AML-193 (cell line): Measurements from ENCODE around the gene ECE2.
"Not testable (repeated sequence)": the region's sequence is repeated elsewhere in the genome, so short reads cannot be mapped to it uniquely, and the experiment has no call there.

Source experiments
- DNase-seq, 2 experiments: peaks; one replicate each; lab custom pipeline; 2025; lab: John Stamatoyannopoulos, UW

Gene ECE2

DNA sequence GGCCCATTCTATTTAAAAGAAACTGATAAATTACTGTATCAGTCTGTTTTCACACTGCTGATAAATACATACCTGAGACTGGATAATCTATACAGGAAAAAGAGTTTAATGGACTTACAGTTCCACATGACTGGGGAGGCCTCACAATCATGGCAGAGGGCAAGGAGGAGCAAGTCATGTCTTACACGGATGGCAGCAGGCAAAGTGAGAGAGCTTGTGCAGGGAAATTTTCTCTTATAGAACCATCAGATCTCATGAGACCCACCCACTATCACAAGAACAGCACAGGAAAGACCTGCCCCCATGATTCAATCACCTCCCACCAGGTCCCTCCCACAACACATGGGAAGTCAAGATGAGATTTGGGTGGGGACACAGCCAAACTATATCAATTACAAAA lies 8.6 kb upstream of the ECE2 start:
- not testable (repeated sequence) for DNase-seq

DNA sequence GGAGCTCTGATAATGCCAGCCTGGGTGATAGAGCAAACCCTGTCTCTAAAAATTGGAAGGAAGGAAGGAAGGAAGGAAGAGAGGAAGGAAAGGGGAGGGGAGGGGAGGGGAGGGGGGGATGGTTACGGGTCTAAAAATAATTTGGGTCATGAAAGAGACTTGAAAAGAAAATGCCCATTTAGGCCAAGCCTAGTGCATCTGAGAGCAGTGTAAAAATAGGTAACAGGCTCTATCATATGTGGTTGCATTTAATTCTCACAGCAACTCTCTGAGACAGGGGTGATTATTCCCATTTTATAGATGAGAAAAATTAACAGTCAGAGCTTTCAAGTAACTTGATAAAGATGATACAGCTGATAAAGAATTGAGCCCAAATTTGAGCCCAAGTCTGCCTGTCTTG lies 3.6 kb upstream of the ECE2 start:
- no peak for DNase-seq

DNA sequence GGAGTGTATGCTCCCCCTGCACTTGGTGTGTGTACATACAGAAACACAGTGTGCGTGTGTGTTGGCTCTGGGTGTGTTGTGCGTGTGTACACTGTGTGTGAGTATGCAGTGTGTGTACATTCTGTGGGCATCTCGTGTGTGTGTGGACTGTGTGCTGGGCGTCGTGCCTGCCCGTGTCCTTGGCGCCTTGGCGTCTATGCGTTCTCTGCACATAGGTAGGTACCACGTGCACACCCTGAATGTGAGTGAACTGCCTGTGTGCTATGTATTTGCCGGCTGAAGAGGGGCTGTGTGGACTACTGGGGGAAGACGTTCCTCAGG lies 481 bp upstream of the ECE2 start:
- no peak for DNase-seq

DNA sequence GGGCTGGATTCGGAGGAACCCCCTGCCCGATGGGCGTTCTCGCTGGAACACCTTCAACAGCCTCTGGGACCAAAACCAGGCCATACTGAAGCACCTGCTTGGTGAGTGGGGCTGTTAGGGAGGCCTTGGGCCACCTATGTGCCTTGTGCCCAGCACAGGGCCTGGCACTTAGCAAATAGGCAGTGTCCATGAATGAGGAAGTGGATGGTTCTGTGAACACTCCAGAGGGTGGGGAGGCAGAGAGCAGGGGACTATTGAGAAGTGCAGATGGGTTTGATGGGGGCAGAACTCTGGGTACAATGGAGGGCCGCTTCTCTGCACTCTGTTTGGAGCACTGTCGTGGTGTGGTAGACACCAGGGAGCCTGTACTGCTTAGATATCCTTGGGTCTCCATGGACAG lies 1.5 kb downstream of the ECE2 start:
- DNase-seq = no peak

DNA sequence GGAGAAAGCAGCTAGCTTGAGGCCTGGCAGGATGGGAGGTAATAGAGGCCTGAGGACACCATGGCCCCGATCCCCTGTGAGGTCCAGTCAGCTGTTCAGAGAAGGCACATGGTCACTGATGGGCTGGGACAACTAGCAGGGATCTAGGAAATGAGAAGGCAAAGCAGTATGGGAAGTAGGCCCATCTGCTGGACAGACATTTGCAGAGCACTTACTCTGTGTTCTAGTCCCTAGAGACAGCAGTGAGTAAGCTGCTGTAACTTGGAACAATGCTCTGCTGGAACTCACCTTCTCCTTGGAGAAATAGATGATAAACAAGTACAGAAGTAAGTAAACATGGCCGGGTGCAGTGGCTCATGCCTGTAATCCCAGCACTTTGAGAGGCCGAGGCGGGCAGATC lies 7.1 kb downstream of the ECE2 start:
- DNase-seq = no peak

DNA sequence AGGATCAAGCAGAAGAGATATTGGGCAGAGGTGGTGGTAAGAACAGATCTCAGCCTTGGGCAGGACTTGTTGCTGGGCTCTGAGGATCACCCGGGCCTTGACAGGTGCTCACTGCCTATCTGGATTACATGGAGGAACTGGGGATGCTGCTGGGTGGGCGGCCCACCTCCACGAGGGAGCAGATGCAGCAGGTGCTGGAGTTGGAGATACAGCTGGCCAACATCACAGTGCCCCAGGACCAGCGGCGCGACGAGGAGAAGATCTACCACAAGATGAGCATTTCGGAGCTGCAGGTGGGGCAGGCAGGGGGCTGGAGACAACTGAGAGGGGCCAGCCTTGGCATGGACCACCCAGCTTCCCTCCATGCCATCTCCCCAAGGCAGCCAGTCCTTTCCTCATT lies 7.9 kb downstream of the ECE2 start:
- DNase-seq = no peak

DNA sequence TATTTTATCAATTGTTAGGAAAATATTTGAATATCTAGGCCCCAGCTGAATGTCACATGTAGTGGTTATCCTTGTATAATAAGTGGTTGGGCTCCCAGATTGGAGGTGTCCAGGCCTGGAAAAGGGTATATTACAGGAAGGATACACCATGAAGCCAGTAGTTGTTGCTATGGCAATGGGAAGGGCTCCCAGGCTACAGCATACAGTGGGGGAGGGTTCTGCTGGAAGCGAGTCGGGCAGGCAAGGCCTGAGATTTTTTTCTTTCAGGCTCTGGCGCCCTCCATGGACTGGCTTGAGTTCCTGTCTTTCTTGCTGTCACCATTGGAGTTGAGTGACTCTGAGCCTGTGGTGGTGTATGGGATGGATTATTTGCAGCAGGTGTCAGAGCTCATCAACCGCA lies 8.9 kb downstream of the ECE2 start:
- DNase-seq = peak; percentile 69 to 72

DNA sequence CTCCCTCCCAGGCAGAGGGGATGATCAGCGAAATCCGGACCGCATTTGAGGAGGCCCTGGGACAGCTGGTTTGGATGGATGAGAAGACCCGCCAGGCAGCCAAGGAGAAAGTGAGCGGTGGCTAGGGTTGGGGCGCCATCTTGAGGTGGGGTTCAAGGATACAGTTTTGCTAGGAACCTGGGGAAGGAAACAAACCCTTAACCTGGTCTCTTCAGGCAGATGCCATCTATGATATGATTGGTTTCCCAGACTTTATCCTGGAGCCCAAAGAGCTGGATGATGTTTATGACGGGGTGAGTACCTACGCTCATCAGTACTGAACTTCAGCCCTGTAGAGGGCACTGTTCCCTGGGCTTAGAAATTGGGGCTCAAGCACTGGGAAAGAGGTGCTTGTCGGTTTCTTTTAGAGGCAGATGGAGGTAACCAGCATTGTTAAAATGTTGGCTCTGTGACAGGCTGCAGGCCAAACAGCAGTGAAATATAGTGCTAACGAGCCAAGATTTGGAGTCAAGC lies 13.7 kb downstream of the ECE2 start:
- peak; percentile 70 to 73 for DNase-seq

DNA sequence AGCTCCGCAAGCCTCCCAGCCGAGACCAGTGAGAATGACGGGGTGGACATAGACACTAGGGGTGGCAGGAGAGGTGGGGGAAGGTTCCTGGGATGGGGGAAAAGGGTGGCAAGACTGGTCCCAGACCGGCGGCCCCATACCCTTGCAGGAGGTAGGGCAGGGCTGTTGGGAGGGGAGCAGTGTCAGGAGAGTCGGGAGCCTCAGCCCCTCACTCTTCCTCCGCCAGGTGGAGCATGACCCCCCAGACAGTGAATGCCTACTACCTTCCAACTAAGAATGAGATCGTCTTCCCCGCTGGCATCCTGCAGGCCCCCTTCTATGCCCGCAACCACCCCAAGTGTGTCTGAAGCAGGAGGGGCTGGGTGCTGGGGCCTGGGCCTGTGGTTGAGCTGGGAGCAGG lies 14.5 kb downstream of the ECE2 start:
- DNase-seq = no peak

DNA sequence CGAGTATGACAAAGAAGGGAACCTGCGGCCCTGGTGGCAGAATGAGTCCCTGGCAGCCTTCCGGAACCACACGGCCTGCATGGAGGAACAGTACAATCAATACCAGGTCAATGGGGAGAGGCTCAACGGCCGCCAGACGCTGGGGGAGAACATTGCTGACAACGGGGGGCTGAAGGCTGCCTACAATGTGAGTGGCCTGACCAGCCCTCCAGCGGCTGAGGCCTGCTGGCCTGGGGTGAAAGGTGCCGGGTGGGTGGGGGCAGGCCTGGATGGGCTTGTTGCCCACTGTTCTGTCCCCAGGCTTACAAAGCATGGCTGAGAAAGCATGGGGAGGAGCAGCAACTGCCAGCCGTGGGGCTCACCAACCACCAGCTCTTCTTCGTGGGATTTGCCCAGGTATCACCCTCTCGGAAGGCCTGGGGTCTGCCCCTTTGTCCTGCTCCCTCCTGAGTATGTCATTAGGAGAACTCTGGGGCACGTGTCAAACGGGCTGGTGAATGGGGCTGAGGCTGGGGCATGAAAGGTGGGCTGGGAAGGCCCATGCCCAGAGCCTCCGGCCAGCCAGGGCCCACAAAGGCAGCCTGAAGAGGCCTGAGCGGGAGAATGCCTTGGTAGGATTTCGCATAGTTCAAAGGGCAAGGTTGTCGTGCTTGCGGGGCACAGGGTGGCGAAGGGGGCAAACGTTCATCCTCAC lies 15.4 kb downstream of the ECE2 start:
- no peak for DNase-seq

DNA sequence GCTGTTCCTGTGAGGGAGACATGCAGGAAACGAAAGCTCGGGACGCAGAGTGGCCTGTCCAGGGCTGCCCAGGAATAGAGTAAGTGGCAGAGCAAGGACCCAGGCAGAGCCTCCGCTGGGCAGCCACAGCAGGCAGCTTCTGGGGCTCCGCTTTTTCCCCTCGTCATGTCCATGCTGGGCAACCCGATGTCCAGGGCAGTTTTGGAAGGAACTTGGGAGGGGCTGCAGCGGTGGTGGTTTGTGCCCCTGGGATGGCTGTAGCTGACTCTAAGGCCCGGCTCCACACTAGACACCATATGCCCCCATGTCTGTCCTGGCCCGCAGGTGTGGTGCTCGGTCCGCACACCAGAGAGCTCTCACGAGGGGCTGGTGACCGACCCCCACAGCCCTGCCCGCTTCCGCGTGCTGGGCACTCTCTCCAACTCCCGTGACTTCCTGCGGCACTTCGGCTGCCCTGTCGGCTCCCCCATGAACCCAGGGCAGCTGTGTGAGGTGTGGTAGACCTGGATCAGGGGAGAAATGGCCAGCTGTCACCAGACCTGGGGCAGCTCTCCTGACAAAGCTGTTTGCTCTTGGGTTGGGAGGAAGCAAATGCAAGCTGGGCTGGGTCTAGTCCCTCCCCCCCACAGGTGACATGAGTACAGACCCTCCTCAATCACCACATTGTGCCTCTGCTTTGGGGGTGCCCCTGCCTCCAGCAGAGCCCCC lies 16.1 kb downstream of the ECE2 start:
- DNase-seq = no peak

DNA sequence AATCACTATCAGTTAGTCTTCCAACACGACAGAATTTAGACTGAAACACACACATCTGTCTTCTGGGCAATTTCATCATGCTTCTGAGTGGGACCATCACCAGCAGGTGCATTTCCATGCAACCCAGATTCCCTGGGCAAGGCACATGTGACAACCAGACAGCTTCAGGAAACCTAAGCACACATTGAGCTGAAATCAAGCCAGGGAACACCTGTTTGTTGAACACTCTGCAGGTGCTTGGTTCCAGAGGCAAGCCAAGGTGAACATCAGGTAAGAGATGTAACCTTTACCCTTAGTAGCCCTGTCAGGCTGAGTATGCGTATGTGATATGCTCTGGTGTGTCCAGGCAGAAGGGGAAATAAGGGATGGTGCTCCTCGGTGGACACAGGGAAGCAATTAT lies 19.9 kb downstream of the ECE2 start:
- DNase-seq = no peak

DNA sequence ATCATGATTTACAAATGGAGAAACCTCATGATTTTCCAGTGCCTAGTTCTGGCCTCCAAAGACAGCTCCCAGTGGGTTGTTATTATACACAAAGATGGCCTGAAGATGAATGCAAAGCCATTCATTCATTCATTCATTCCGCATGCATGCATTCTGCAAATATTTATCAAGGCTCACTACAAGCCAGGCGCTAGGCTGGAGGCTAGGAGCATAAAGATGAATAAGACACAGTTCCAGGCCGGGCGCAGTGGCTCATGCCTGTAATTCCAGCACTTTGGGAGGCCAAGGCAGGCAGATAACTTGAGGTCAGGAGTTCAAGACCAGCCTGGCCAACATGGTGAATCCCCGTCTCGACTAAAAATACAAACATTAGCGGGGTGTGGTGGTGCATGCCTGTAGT lies 20.8 kb downstream of the ECE2 start:
- no peak for DNase-seq

DNA sequence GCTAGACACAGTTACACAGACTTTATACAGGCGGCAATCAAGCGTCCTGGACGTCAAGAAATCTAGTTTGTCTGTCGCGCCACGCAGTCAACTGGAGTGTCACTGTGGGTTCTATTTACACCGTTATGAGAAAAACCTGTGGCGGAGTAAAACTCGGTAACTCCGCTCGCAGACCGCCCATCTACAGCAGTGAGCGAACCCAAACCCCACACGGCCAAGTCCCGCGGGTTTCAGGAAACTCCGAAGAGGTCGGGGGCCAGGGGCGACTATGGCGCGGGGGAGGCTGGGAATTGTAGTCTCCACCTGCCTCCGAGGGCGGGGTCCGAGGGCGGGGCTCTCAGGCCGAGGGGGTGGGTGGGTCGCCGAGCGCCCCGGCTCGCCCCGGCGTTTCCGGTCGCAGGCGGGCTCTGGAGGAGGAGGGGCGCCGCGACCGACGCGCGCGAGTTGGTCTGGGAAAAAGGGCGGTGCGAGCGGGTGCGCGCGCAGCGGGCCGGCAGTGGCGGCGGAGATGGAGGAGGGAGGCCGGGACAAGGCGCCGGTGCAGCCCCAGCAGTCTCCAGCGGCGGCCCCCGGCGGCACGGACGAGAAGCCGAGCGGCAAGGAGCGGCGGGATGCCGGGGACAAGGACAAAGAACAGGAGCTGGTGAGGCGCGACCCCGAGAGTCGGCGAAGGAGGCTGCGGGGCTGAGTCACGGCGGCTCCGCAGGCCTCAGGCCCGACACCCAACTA lies 23.1 kb downstream of the ECE2 start, which contains the start of gene PSMD2:
TSS of gene PSMD2 (plus strand) at position 483 of the 729 bp plus-strand sequence. CDS start at position 509, 26 bp downstream.
- peak; percentile 95 to 96 for DNase-seq

DNA sequence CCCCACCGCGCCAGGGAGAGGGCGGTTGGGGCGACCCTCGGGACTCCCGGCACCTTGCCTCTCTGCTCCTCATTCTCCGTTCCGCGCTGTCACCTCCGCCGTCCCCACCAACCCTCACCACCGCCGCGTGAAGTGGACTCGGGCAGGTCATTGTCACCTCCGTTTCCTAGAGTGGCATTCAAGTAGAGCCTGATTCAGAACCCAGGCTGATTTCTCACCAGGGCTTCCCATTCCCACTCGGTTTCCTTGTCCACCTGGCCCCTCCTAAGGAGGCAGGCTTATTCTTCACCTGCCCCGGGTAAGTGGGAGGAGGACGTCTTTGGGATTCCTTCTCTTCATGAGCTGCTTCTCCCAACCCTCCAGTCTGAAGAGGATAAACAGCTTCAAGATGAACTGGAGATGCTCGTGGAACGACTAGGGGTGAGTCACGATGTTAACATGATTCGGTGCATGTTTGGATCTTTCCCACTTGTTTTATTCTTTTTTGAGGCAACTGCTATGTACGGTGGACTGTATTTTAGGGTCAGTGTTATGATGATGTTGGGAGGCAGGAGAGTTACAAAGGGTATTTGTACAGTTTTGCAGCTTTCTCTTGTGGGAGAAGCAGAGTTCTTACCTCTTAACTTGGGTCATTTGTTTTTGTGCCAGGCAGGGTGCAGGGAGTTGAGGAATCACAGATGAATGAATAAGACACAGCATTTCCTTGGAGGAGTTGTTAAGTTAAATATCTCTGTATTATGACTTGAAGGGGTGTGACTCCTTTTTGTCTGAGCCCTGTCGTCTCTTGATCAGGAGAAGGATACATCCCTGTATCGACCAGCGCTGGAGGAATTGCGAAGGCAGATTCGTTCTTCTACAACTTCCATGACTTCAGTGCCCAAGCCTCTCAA lies 23.9 kb downstream of the ECE2 start:
- DNase-seq = no peak

DNA sequence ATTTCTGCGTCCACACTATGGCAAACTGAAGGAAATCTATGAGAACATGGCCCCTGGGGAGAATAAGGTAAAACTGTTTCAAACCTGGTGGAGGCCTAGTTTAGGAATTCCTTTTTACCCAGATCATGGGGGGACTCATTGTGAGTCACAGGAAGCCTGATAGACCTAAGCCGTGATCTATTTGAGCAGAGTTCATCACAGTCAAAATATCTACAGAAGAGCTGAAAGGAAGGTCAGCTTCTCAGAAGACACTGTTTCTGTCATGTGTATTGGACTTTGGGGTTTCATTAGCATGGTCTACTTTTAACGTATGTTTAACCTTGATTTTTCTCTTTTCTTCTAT lies 24.5 kb downstream of the ECE2 start:
- DNase-seq = no peak

DNA sequence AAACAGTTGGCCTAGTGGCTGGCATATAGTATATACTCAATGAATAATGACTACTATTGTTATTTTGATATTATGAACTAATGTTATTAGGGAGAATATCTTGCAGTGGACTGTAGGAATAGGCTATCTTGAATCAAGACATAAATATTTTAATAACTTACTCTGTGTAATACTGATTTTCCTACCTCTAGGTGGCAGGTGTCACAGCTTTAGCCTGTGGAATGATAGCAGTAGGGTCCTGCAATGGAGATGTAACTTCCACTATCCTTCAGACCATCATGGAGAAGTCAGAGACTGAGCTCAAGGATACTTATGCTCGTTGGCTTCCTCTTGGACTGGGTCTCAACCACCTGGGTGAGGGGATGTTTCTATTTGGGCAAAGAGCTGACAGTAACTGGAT lies 29.8 kb downstream of the ECE2 start:
- DNase-seq = peak; percentile 46 to 55

DNA sequence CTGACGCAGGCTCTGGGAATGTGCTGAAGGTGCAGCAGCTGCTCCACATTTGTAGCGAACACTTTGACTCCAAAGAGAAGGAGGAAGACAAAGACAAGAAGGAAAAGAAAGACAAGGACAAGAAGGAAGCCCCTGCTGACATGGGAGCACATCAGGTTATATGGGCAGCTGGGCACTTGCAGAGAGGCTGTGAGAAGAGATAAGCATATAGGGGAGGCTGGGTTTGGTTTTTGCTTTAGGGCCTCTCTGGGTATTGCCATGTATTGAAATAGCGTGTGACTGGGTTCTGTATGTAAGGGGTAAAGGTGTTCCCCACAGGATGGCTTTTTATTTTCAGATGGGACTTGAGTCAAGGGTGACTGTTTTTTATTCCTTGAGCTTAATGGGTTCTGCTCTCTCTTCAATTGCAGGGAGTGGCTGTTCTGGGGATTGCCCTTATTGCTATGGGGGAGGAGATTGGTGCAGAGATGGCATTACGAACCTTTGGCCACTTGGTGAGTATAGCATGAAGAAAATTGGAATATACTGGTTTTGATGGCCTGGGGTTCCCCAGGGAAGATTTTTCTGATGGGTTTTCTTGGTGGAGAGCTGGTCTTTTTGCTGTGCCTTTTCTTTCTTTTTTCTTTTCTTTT lies 30.6 kb downstream of the ECE2 start:
- no peak for DNase-seq

DNA sequence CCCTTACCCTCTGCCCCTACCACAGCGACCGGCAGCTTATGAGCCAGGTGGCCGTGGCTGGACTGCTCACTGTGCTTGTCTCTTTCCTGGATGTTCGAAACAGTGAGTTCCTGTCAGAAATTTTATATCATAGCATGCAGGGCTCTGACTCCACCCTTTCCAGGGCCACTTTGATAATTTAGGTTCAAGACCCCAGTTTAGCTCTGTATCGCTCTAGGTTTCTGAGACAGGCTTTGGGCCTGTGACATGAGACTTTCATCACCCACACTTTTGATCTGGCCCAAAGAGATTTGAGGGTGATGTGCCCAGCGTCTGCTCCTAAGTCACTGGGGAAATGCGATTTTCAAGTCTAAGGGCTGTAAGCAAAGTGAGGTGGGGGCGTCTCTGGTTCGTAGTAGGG lies 32.1 kb downstream of the ECE2 start:
- DNase-seq = no peak

DNA sequence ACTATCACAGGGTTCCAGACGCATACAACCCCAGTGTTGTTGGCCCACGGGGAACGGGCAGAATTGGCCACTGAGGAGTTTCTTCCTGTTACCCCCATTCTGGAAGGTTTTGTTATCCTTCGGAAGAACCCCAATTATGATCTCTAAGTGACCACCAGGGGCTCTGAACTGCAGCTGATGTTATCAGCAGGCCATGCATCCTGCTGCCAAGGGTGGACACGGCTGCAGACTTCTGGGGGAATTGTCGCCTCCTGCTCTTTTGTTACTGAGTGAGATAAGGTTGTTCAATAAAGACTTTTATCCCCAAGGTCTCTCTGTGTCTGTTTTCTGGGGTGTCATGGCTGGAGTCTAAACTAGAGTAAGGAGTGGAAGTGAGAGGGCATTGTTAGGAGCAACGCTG lies 32.9 kb downstream of the ECE2 start:
- DNase-seq = no peak

DNA sequence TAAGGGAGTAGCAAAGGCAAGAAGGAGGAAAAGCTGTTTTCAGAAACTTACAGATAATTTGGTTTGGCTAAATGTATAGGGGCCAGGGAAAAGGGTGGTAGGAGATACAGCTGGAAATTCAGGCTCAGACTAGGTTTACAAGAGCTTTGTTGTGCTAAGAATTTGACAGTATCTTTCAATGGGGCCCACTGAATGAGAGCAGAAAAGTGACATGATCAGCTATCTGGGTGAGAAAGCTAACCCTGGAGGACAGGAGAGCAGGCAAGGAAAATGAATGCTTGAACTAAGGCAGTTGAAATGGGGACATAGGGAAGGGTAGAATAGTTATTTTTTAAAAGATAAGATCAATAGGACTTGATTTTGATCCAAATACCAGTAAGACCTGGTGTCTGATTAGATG lies 35.8 kb downstream of the ECE2 start:
- DNase-seq = no peak

DNA sequence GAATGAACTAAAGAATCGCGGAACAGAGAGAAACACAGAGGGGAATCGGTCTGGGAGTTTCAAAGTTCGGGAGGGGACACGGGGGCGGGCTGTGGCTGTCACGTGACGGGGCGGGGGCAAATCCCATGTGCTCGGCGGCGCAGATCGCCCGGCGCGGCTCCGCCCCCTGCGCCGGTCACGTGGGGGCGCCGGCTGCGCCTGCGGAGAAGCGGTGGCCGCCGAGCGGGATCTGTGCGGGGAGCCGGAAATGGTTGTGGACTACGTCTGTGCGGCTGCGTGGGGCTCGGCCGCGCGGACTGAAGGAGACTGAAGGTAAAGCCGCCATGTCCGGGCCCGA lies 38.5 kb downstream of the ECE2 start, which contains the start of gene EIF4G1:
TSS of gene EIF4G1 (plus strand) at position 244 of the 337 bp plus-strand sequence. CDS start 1,191 bp downstream, outside the sequence.
- DNase-seq = peak; percentile 92 to 95
